GM21825 (cell line): ENCODE data around the gene AIDA.
A peak's percentile ranks its signal among the peaks of the same experiment; 100 is the strongest.

Experiments
- ATAC-seq: cut with Tn5 transposase; IDR thresholded peaks from one replicate; pipeline ENCODE4 v1.9.1; 2021; ENCODE audit warnings: mild to moderate bottlenecking, moderate library complexity; ENCODE audit not compliant: unreplicated experiment

AIDA gene

DNA sequence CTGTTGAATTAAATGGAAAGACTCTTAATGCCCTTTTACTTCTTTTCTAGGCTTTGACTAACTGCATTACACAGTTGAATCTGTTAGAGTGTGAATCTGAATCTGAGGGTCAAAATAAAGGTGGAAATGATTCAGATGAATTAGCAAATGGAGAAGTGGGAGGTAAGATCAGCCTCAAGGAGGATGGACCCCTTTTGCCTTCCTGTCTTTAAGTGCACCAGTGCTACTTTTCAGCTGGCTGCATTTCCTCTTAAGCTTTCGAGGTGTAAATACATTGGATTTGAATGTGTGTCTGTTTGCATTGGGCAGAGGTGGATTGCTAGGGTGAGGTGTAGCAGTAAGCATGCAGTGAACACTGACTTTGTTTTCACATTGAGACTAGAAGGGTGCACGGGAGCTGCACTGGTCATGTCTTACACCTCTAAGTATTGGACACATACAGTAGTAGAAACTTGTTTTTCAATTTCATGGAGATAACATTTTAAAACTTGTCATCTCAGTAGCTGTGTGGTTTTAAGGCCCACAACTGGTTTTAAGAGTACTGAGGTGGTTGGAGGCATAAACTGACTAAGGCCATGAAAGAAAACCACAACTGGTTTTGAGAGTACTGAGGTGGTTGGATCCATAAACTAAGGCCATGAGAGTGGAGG lies 59.0 kb downstream of the AIDA start:
- ATAC-seq = peak; percentile 54

GRCh38 chr1:222652676-222653075 lies 59.6 kb downstream of the AIDA start:
- no peak for ATAC-seq

DNA sequence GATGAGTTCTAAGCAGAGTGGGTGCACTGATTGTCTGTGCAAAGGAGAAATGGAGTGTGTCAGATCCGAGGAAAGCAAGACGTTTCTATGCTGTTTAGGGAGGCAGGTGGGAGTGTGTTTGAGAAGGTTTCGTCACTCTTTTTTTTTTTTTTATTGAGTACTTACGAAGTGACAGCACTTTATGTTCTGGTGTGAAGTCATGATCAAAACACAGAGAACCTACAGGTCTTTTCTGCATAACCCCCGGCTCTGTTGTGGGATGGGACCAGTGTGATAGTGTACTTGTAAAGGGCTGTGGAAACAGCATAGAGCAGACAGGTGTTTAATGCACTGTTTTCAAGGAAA lies 67.7 kb downstream of the AIDA start:
- no peak for ATAC-seq

- ATAC-seq = peak; percentile 96
These were observed 68.2 kb downstream of the AIDA start for GRCh38 chr1:222643938-222644635.

DNA sequence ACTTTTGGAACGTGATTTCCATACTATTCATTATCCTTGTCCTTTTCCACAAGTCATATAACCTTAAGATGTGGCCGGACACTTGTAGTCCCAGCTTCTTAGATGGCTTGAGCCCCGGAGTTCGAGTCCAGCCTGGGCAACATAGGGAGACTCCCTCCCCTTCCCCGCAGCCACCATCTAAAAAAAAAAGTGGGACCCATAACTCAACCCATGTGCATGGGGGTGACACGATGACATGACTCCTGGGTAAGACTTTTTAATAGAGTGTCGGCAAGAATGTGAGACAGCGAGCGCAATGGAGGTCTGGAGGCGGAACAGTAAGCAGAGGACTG lies 68.7 kb downstream of the AIDA start:
- no peak for ATAC-seq

- ATAC-seq = no peak
These were observed 69.8 kb downstream of the AIDA start for GRCh38 chr1:222642468-222642867.

DNA sequence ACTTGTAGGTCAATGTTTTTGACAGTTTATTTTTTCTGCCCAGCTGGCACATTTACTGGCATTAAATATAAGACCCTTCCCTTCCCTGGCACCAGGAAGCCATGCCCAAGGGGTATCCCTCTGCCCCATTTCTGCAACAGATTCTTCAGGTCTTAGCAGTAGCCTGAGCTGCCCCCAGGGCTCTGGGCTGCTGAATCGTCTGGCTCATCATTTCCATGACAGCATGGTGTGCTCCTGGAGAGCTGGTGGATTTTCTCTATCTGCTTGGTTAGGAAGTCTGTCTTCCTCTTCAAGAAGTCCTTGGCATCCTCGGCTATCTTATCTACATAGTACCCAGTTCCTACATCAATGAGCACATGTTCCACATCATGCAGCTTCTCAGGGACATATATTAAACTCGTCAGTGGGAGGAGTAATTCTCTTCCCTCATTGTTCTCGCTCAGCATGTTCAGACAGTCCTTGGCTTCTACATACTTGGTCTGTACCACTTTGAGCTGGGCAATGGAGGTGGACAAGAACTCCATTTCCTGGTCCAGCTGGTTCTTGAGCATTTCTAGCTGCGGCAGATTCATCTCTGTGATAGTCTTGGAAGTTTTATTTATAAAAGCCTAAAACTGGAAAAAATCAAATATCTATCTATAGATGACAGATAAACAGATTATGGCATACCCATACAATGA lies 70.9 kb downstream of the AIDA start:
- no peak for ATAC-seq

- ATAC-seq = peak; percentile 79
These were observed 77.9 kb downstream of the AIDA start for GRCh38 chr1:222634180-222635013.

- ATAC-seq = no peak
These were observed 79.5 kb downstream of the AIDA start for GRCh38 chr1:222632749-222633148.

GRCh38 chr1:222631611-222632208 lies 80.6 kb downstream of the AIDA start:
- ATAC-seq = no peak

DNA sequence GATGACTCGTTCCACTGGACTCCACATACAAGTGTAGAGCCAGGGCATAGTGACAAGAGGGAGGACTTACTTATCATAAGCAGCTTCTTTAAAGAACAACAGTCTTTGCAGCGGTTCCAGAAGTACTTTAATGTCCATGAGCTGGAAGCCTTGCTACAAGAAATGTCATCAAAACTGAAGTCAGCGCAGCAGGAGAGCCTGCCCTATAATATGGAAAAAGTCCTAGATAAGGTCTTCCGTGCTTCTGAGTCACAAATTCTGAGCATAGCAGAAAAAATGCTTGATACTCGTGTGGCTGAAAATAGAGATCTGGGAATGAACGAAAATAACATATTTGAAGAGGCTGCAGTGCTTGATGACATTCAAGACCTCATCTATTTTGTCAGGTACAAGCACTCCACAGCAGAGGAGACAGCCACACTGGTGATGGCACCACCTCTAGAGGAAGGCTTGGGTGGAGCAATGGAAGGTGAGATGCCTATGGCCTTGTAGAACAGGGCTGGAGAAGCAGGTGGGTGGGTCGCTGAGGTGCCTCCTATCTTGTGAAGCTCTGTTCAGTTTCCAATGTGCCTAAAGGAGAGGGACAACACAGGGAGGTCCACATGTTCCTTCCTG lies 82.3 kb downstream of the AIDA start:
- ATAC-seq = no peak

GRCh38 chr1:222627232-222627631 lies 85.1 kb downstream of the AIDA start:
- ATAC-seq = no peak

DNA sequence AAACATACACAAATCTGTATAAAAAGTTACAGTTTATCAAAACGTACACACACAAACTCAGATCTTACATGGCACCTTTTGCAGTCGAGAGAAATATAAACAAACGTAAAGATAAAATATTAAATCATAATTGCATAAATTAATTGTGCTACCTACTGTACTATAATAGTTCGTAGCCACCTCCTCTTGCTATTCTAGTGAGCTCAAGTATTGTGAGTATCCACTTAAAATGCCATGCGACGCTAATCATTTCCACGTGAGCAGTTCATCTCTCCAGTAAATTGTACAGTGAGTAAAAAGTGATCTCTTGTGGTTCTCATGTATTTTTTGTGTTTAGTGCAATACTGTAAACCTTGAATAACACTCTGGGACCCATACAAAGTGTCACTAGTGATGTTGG lies 88.1 kb downstream of the AIDA start:
- ATAC-seq = no peak

DNA sequence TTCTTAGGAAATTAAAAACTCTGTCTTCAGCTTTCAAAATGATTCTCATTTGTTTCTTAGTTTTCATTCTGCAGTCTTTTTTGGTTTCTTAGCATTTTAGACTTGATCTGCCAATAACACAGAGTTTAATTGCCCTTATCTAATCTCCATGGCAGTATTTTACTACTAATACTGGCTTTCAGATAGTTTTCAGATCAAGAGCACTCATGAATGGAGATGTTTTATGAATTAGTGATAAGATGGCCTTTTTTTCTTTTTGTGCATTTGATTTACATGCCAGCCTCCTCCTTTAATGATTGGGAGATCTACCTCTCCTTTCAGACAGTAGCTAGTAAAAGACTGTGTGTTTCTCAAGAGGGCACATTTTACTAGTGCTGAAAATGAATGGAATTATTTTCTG lies 88.8 kb downstream of the AIDA start:
- no peak for ATAC-seq

GRCh38 chr1:222622765-222623164 lies 89.5 kb downstream of the AIDA start:
- no peak for ATAC-seq

GRCh38 chr1:222620566-222620965 lies 91.7 kb downstream of the AIDA start:
- peak; percentile 44 for ATAC-seq

GRCh38 chr1:222618880-222619596 lies 93.3 kb downstream of the AIDA start:
- no peak for ATAC-seq
